ENCODE measurements around the gene MAP3K5.
A peak's percentile ranks its signal among the peaks of the same experiment; 100 is the strongest.

MAP3K5 gene

DNA sequence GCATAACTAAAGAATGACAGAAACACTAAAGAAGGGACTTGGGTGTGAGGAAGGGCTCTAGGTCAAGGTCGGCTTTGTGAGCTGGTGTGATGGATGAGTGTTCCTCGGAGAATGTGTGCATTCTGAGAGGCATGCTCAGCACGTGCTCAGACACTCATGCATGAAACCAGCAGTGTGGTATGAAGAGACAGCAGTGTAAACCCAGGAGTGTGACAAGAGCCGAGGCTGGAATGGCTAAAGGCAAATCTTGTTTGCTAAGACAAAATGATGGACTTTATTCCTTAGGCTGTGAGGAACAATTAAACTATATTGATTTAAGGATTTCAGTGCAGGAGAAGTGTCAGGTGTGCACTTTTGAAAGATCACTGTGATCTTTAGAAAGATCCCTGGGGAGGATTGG, 134.6 kb downstream of the MAP3K5 start:
- no peaks in the 10 kb centered on the region for H3K4me1 ChIP-seq (ENCODE audit: control insufficient read depth, insufficient read depth, low read length)

DNA sequence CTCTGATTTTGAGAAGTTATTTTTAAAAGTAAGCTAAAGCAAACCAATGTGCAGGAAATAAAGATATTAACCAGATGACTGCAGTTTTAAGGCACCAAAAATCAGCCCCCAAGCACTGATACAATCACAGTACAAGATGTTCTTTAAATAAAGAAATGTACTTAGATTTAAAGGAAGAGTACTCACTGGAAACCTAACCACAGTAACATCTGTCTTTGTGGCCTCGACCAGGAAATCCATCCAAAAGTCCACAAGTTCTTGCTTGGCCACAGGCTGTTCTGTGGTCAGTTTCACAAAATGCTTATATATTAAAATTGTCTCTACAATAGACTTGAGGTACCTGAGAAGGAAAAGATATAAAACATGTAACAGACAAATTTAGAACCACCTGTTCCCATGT, 136.2 kb downstream of the MAP3K5 start:
- H3K9ac ChIP-seq (ENCODE audit: low read length): no peak overlapping the region
- H3K27me3 ChIP-seq (ENCODE audit: control insufficient read depth, insufficient read depth, low read length): no peaks in the 10 kb centered on the region
- no peaks in the 10 kb centered on the region for H3K9me3 ChIP-seq (ENCODE audit: control insufficient read depth, low read length)
- H3K36me3 ChIP-seq (ENCODE audit: control insufficient read depth, insufficient read depth, low read length): no peaks in the 10 kb centered on the region
- no peak overlapping the region for H3K4me3 ChIP-seq (ENCODE audit: low read length)
- H3K4me1 ChIP-seq (ENCODE audit: control insufficient read depth, insufficient read depth, low read length): no peaks in the 10 kb centered on the region

More for the DNA sequence above, 134.6 kb downstream of the MAP3K5 start:
- Histone ChIP-seq H3K36me3 (ENCODE audit: control insufficient read depth, insufficient read depth, low read length) (no peaks in the 10 kb centered on the region), H3K27me3 (ENCODE audit: control insufficient read depth, insufficient read depth, low read length) (no peaks in the 10 kb centered on the region), H3K9me3 (ENCODE audit: control insufficient read depth, low read length) (no peaks in the 10 kb centered on the region), H3K4me3 (ENCODE audit: low read length) (no peak overlapping the region), H3K9ac (ENCODE audit: low read length) (no peak overlapping the region)

DNA sequence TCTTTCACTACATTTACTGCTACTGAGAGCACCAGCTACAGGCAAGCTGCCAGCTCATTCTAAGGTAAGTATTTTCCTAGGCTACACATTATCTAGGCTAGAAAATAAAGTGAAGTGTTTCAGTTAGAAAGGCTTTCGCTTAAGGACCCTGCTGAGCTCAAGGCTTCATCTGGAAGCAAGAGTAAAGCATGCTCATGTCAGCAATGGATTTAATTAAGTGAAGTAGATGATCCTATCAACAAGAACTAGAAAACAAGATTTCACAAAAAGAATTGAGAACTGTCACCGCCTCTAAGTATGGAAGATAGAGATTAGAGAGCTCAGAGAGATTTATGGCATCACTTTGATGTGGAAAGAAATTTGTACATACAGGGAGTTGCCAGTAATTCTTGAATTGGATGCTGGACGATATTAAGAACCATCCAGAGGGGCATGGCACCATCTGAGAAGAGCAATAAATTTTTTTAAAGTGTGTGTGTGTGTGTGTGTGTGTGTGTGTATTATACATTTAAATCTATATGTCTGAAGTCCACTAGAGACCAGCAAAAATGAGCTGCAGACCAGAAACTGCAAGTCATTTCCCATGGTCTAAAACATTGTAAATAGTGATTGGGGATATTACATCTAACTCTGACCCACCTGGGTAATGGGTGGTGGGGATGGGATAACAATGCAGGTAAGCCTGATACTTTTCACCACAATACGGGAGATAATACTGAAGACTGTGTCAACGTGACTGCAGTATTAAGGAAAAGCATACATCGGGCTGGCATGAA, 136.8 kb downstream of the MAP3K5 start:
- H3K4me1 ChIP-seq (ENCODE audit: control insufficient read depth, insufficient read depth, low read length): no peaks in the 10 kb centered on the region
- no peaks in the 10 kb centered on the region for H3K27me3 ChIP-seq (ENCODE audit: control insufficient read depth, insufficient read depth, low read length)
- H3K9ac ChIP-seq (ENCODE audit: low read length): no peak overlapping the region
- no peaks in the 10 kb centered on the region for H3K36me3 ChIP-seq (ENCODE audit: control insufficient read depth, insufficient read depth, low read length)
- no peaks in the 10 kb centered on the region for H3K9me3 ChIP-seq (ENCODE audit: control insufficient read depth, low read length)
- no peak overlapping the region for H3K4me3 ChIP-seq (ENCODE audit: low read length)

DNA sequence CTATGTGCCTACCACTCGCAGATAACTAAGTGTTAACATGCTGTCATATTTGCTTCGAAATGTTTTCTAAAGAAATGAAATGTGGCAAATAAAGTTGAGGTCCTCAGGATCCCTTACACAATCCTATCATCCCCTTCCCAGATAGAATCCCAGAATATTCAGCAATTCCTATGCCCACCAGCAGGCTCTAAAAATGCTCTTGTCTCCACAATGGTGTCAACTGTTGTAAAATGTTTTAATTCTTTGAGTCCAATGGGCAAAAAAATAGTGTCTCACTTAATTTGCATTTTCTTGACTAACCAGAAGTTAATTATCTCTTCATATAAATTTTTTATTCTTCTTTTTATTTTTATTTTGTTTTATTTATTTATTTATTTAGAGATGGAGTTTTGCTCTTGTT, 138.2 kb downstream of the MAP3K5 start:
- no peak overlapping the region for H3K9ac ChIP-seq (ENCODE audit: low read length)
- peaks cover 3% of the 10 kb centered on the region for H3K36me3 ChIP-seq (ENCODE audit: control insufficient read depth, insufficient read depth, low read length)
- no peaks in the 10 kb centered on the region for H3K27me3 ChIP-seq (ENCODE audit: control insufficient read depth, insufficient read depth, low read length)
- no peak overlapping the region for H3K4me3 ChIP-seq (ENCODE audit: low read length)
- no peaks in the 10 kb centered on the region for H3K4me1 ChIP-seq (ENCODE audit: control insufficient read depth, insufficient read depth, low read length)
- no peaks in the 10 kb centered on the region for H3K9me3 ChIP-seq (ENCODE audit: control insufficient read depth, low read length)

DNA sequence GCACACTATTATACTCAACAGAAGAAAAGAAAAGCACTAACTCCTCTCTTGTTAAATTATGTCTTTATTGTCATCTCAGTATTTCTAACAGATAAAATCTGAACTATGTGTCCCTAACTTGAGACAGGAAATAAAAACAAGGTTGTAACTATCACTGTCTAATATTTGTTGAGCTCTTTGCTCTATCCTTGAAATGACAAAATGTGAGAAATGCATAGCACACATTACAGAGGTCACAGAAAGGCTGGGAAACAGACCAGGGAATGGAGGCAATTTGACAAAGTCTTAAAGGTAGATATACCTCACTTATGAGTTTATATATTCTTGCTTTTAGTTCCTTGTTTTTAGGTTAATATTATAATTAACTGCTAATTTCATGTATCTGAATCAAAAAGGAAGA, 139.6 kb downstream of the MAP3K5 start:
- Histone ChIP-seq H3K36me3 (ENCODE audit: control insufficient read depth, insufficient read depth, low read length) (peaks cover 3% of the 10 kb centered on the region), H3K4me3 (ENCODE audit: low read length) (no peak overlapping the region), H3K9ac (ENCODE audit: low read length) (no peak overlapping the region), H3K4me1 (ENCODE audit: control insufficient read depth, insufficient read depth, low read length) (peaks cover 2% of the 10 kb centered on the region), H3K9me3 (ENCODE audit: control insufficient read depth, low read length) (no peaks in the 10 kb centered on the region), H3K27me3 (ENCODE audit: control insufficient read depth, insufficient read depth, low read length) (no peaks in the 10 kb centered on the region)

DNA sequence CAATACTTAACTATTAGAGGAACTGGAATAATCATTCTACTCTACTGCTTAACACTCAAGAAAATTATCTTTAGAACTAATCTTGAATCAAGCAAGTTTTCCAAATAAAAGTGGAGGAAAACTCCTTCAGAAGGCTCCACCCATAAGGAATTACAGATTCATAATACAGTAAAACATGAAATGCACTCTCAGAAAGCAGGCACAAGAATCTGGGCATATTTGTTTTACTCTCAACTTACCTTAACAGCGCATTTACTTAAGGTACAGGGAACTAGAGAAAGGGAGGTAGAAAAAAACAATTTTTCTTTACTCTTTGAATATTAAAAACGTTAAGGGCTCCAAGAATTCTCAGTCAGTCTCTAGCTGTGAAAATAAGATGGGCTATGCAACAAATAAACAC, 140.3 kb downstream of the MAP3K5 start:
- no peak overlapping the region for H3K9ac ChIP-seq (ENCODE audit: low read length)
- H3K9me3 ChIP-seq (ENCODE audit: control insufficient read depth, low read length): no peaks in the 10 kb centered on the region
- peaks cover 3% of the 10 kb centered on the region for H3K36me3 ChIP-seq (ENCODE audit: control insufficient read depth, insufficient read depth, low read length)
- H3K4me3 ChIP-seq (ENCODE audit: low read length): no peak overlapping the region
- no peaks in the 10 kb centered on the region for H3K27me3 ChIP-seq (ENCODE audit: control insufficient read depth, insufficient read depth, low read length)
- H3K4me1 ChIP-seq (ENCODE audit: control insufficient read depth, insufficient read depth, low read length): peaks cover 8% of the 10 kb centered on the region

DNA sequence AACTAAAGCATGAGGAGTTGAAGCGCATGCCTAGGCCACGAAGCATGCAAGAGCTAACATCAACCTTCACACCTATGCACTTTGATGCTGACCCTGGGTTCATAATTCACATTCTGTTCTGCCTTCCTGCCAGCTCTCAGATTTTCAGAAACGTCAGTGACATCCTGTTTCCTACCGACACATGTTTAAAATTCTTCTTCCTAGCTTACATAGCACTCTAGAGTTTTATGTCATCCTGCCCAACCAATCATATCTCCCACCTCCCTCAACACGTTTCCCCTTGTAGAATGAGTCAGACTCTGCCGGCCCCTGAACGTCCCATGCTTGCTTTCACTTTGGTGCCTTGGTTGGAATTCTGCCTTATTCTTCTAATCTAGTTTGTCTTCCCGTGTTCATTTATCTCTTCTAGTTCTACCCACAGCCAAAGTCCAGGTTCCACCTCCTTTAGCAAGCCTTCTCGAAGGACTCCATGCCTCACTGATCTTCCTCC, 144.9 kb downstream of the MAP3K5 start:
- peaks cover 18% of the 10 kb centered on the region for H3K4me1 ChIP-seq (ENCODE audit: control insufficient read depth, insufficient read depth, low read length)
- H3K9me3 ChIP-seq (ENCODE audit: control insufficient read depth, low read length): no peaks in the 10 kb centered on the region
- H3K9ac ChIP-seq (ENCODE audit: low read length): no peak overlapping the region
- H3K4me3 ChIP-seq (ENCODE audit: low read length): no peak overlapping the region
- H3K36me3 ChIP-seq (ENCODE audit: control insufficient read depth, insufficient read depth, low read length): peaks cover 3% of the 10 kb centered on the region
- H3K27me3 ChIP-seq (ENCODE audit: control insufficient read depth, insufficient read depth, low read length): no peaks in the 10 kb centered on the region

DNA sequence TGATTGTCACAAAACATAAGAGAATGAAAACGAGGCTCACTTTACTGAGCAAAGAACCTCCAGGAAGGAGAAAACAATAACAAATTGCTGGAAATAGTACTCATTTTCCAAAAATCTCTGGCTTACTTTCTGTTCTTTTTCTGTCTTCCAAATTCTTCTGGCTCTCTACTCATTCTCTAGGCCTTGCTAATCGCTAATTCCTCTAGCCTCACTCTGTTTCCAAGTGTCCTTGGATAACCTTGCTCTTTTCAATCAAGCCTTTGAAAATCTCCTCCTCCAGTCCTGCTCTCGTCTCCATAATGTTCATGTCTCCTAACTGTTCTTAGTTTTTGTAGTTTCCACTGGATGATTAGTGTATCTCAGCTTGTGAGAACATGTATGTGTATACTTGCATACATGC, 145.9 kb downstream of the MAP3K5 start:
- Histone ChIP-seq H3K36me3 (ENCODE audit: control insufficient read depth, insufficient read depth, low read length) (peaks cover 3% of the 10 kb centered on the region), H3K4me1 (ENCODE audit: control insufficient read depth, insufficient read depth, low read length) (peaks cover 18% of the 10 kb centered on the region), H3K9ac (ENCODE audit: low read length) (no peak overlapping the region), H3K9me3 (ENCODE audit: control insufficient read depth, low read length) (no peaks in the 10 kb centered on the region), H3K27me3 (ENCODE audit: control insufficient read depth, insufficient read depth, low read length) (no peaks in the 10 kb centered on the region), H3K4me3 (ENCODE audit: low read length) (no peak overlapping the region)

DNA sequence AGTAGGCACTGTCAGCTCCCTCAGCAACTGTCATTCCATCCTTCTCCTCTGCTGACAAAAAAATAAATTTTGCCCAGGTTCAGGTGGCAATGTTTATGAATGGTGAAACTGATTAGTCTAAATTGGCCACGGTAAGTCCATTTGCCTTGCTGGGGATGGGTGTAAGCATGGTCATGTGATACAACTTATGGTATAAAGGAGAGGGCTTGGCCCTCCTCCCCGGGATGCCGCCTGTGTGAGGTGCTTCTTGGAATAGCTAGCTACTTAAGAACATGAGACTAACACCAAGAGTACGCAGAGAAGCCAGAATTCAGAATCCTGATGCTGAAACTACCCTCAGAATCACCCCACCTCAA, 147.7 kb downstream of the MAP3K5 start:
- no peaks in the 10 kb centered on the region for H3K9me3 ChIP-seq (ENCODE audit: control insufficient read depth, low read length)
- H3K4me3 ChIP-seq (ENCODE audit: low read length): no peak overlapping the region
- H3K4me1 ChIP-seq (ENCODE audit: control insufficient read depth, insufficient read depth, low read length): peaks cover 18% of the 10 kb centered on the region
- no peak overlapping the region for H3K9ac ChIP-seq (ENCODE audit: low read length)
- no peaks in the 10 kb centered on the region for H3K36me3 ChIP-seq (ENCODE audit: control insufficient read depth, insufficient read depth, low read length)
- no peaks in the 10 kb centered on the region for H3K27me3 ChIP-seq (ENCODE audit: control insufficient read depth, insufficient read depth, low read length)

DNA sequence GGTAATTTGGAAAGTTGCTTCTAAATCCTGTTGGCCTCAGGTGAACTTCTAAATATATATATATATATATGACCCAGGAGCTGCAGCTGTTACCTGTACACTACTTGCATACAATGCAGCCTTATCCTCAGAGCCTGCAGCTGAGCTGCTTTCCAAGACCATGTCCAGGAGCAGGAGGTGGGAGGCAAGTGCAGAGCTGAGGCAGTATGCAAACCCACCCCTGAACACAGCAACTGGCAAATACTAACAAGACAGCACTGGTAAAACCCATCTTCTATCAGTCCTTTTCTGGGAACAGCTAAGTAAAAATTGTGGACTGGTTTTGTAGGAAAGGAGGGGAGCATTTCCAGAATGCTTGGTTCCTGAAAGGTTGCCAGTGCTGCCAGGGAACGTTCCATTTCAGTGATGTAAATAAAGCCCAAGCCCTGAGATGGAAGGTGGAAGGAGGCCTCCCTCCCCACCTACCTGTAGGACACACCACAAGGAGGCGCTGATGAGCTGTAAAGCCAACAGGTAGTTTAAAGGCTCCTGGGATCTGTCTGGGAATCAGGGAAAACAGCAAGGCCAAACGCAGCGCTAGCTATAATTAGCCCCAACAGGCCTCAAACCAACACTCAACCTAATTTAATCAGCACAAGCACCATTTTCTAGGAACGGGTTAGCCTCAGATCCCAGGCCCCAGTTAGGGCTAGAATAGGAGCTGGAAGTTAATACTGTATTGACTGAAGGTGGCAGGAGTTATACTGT, 148.3 kb downstream of the MAP3K5 start:
- Histone ChIP-seq H3K36me3 (ENCODE audit: control insufficient read depth, insufficient read depth, low read length) (no peaks in the 10 kb centered on the region), H3K27me3 (ENCODE audit: control insufficient read depth, insufficient read depth, low read length) (no peaks in the 10 kb centered on the region), H3K9me3 (ENCODE audit: control insufficient read depth, low read length) (no peaks in the 10 kb centered on the region), H3K4me3 (ENCODE audit: low read length) (no peak overlapping the region), H3K4me1 (ENCODE audit: control insufficient read depth, insufficient read depth, low read length) (peaks cover 18% of the 10 kb centered on the region), H3K9ac (ENCODE audit: low read length) (peak overlapping the region; percentile 3)

DNA sequence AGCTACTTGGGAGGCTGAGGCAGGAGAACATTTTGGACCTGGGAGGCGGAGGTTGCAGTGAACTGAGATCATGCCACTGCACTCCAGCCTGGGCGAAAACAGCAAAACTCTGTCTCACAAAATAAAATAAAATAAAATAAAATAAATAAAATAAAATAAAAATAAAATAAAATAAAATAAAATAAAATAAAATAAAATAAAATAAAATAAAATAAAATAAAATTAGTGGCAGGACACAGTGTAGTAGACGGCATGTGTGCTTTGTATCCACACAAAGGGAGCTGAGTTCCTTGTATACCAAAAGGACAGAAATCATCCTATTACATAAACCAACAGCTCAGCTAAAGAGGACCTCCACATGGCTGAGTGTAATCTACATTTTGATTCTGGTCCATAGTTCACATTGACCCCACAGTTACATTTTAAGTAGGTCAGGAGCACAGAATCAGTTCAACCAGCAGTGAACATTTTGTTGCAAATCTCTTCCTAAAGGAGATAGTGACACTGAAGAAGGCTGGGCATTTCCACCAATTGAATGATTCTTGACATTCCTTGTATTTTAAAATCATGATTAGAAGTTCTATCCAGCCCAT, 150.3 kb downstream of the MAP3K5 start:
- Histone ChIP-seq H3K27me3 (ENCODE audit: control insufficient read depth, insufficient read depth, low read length) (no peaks in the 10 kb centered on the region), H3K4me3 (ENCODE audit: low read length) (no peak overlapping the region), H3K9me3 (ENCODE audit: control insufficient read depth, low read length) (no peaks in the 10 kb centered on the region), H3K9ac (ENCODE audit: low read length) (no peak overlapping the region), H3K36me3 (ENCODE audit: control insufficient read depth, insufficient read depth, low read length) (no peaks in the 10 kb centered on the region), H3K4me1 (ENCODE audit: control insufficient read depth, insufficient read depth, low read length) (peaks cover 10% of the 10 kb centered on the region)

DNA sequence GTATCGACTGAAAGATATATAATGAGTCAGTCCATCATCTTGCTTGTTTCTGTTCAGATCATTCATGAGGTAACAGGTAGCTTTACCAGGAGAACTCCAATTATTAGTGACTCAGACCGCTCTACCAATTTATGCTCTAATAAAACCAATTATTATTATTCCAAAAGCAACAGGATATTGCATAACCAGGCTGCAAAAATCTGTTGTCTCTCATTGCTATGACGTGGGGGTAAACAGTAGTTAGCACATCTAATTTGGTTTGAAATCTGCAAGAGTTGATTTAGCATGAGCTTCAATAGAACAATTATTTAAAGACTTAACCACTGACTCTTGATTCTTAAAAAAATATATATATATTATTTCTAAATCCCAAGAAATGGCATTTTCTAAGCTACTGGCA, 151.1 kb downstream of the MAP3K5 start:
- no peaks in the 10 kb centered on the region for H3K9me3 ChIP-seq (ENCODE audit: control insufficient read depth, low read length)

More for the DNA sequence above, 151.1 kb downstream of the MAP3K5 start:
- Histone ChIP-seq H3K27me3 (ENCODE audit: control insufficient read depth, insufficient read depth, low read length) (no peaks in the 10 kb centered on the region), H3K36me3 (ENCODE audit: control insufficient read depth, insufficient read depth, low read length) (peaks cover 3% of the 10 kb centered on the region), H3K4me1 (ENCODE audit: control insufficient read depth, insufficient read depth, low read length) (peaks cover 5% of the 10 kb centered on the region), H3K4me3 (ENCODE audit: low read length) (no peak overlapping the region), H3K9ac (ENCODE audit: low read length) (no peak overlapping the region)

All from mucosa of stomach (tissue), 1 donor.